Left ventricle myocardium inferior (tissue), 1 donor: ENCODE measurements around the gene NELL1. TPM values are rescaled to one million over a fixed set of nuclear protein-coding genes. Genes with fewer than 3 reads are reported as not detected.

ENCODE experiments used
- DNase-seq: peaks from one replicate; pipeline ENCODE4 v3.0.0-alpha.2; 2020
- H3K27ac ChIP-seq: fragments of 200-600 bp; replicated peaks from 2 replicates; pipeline ENCODE4 v1.8.0; 2021
- H3K27me3 ChIP-seq: fragments of 200-600 bp; 2 replicates; pipeline ENCODE4 v1.8.0; 2021; ENCODE audit warnings: low read depth
- H3K36me3 ChIP-seq: fragments of 200-600 bp; 2 replicates; pipeline ENCODE4 v1.8.0; 2021
- H3K4me1 ChIP-seq: fragments of 200-600 bp; 2 replicates; pipeline ENCODE4 v1.8.0; 2021
- H3K4me3 ChIP-seq: fragments of 200-600 bp; 2 replicates; pipeline ENCODE4 v1.8.0; 2021; ENCODE audit warnings: mild to moderate bottlenecking, moderate library complexity
- H3K9me3 ChIP-seq: fragments of 200-600 bp; replicated peaks from 2 replicates; pipeline ENCODE4 v1.8.0; 2021
- CTCF ChIP-seq: fragments of 200-600 bp; IDR thresholded peaks from 2 replicates; pipeline ENCODE4 v1.8.0; 2021; ENCODE audit warnings: antibody characterized with exemption, mild to moderate bottlenecking, borderline replicate concordance
- intact Hi-C: fragments of 100-400 bp; cut with micrococcal nuclease; formaldehyde crosslinking; loops from one replicate; pipeline ENCODE4 v1.11.0; 2022
- total RNA-seq: library from RNA; stranded (reverse); fragmentation: NEBNext Ultra II Directional; extraction: Animal tissue kit (Norgen Biotek cat#: 25700); gene quantifications from one replicate; pipeline ENCODE4 v1.2.1, GENCODE V29; 2021
- donor health status: DM: no; HTN: yes; CAD: no; lungs with severe emphysema.

The NELL1 gene
- total RNA-seq, 1 donor from 2014 or later: not detected

DNA sequence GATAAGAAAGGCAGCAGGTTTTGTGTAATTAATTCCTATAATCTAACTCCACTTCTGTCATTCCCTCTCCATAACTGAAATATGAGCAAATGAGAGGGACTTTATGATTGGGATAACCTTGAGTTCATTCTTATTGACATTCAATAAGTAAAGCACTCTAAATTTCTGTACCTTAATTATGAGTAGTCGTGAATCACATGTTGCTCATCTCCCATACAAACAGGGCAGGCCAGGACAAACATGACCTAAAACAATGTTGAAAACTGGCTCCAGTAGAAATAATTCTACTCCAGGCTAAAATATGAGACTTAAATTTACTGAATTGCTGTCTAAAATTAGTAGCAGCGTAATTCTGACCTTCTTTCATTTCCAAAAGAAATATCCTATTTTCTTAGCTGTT, 505.4 kb downstream of the NELL1 start:
- no peak overlapping the region for H3K4me3 ChIP-seq
- intact Hi-C loops: no loop called here

DNA sequence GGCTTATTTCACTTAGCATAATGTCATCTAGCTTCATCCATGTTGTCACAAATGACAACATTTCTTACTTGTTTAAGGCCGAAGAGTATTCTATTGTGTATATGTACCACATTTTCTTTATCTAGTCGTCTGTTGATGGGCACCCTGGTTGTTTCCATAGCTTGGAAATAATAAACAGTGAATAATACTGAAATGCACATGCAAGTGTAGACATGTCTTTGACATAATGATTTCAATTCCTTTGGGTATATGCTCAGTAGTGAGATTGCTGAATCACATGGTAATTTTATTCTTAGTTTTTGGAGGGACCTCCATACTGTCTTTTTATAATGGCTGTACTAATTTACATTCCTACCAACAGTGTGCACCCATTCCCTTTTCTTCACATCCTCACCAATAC, 508.0 kb downstream of the NELL1 start:
- no peaks in the 10 kb centered on the region for H3K4me1 ChIP-seq
- no peaks in the 10 kb centered on the region for H3K27me3 ChIP-seq
- DNase-seq: no peak
- H3K36me3 ChIP-seq: no peaks in the 10 kb centered on the region
- no peak overlapping the region for H3K4me3 ChIP-seq
- H3K9me3 ChIP-seq: no peaks in the 10 kb centered on the region
- H3K27ac ChIP-seq: no peak overlapping the region
- no peak for TF ChIP-seq CTCF
- intact Hi-C loops: no loop called here

More for the DNA sequence above, 505.4 kb downstream of the NELL1 start:
- DNase-seq: no peak
- H3K27ac ChIP-seq: no peak overlapping the region
- H3K4me1 ChIP-seq: no peaks in the 10 kb centered on the region
- no peaks in the 10 kb centered on the region for H3K9me3 ChIP-seq
- no peak for TF ChIP-seq CTCF
- no peaks in the 10 kb centered on the region for H3K36me3 ChIP-seq
- H3K27me3 ChIP-seq: no peaks in the 10 kb centered on the region

DNA sequence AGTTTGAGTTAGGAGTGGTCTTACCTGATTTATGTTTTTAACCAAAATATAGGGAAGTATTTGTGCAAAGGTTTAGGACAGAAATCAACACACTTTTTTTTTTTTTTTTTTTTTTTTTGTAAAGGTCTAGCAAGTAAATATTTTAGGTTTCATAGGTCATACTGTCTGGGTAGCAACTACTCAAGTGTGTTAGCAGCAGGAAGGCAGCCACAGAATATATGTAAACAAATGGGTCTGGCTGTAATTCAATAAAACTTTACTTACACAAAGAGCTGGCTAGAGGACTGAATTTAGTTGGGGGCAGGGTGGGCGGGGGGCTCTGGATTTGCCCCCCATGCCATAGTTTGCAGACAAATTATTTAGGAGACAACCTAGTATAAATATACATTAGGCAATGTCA, 510.4 kb downstream of the NELL1 start:
- no peaks in the 10 kb centered on the region for H3K27me3 ChIP-seq
- H3K4me1 ChIP-seq: no peaks in the 10 kb centered on the region
- no peak overlapping the region for H3K27ac ChIP-seq
- H3K4me3 ChIP-seq: no peak overlapping the region
- intact Hi-C loops: no loop called here
- no peaks in the 10 kb centered on the region for H3K36me3 ChIP-seq
- no peaks in the 10 kb centered on the region for H3K9me3 ChIP-seq
- no peak for DNase-seq
- TF ChIP-seq CTCF: no peak

- no peak for TF ChIP-seq CTCF
- no peaks in the 10 kb centered on the region for H3K9me3 ChIP-seq
- intact Hi-C loops: no loop called here
- H3K4me1 ChIP-seq: no peaks in the 10 kb centered on the region
- H3K27ac ChIP-seq: no peak overlapping the region
- no peak for DNase-seq
- H3K36me3 ChIP-seq: no peaks in the 10 kb centered on the region
- H3K27me3 ChIP-seq: no peaks in the 10 kb centered on the region
- no peak overlapping the region for H3K4me3 ChIP-seq
Measured at GRCh38 chr11:21180182-21180581, 510.8 kb downstream of the NELL1 start.

DNA sequence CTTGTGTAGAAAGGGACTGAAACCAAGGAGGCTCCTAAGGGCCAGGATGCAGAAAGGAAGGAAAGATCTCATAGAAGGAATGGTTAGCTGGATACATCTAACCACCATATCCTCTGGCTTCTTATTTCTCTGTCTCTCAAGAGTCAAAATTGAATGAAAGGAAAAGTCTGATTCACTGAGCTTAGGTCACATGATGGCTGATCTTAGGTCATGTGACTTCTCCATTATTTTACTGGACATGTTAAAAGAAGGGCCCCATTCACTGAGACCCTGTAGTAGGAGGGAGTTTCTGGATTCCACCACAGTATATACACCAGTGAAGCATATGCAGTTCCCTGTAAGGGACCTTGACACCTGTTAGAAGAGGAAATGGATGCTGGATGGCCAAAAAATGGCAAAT, 516.6 kb downstream of the NELL1 start:
- Histone ChIP-seq H3K9me3 (no peaks in the 10 kb centered on the region), H3K27ac (no peak overlapping the region)

More for the DNA sequence above, 516.6 kb downstream of the NELL1 start:
- DNase-seq: no peak
- TF ChIP-seq CTCF: no peak
- Histone ChIP-seq H3K27me3 (no peaks in the 10 kb centered on the region), H3K4me1 (no peaks in the 10 kb centered on the region), H3K36me3 (no peaks in the 10 kb centered on the region), H3K4me3 (no peak overlapping the region)
- intact Hi-C loops: no loop called here
